ENCODE measurements around the gene ZBTB9. TPM values are rescaled to one million over a fixed set of nuclear protein-coding genes. Genes with fewer than 3 reads are reported as not detected.

Gene ZBTB9
- total and polyA plus RNA-seq, 4 donors: 1.1 to 3.4 (median 2.3) TPM

DNA sequence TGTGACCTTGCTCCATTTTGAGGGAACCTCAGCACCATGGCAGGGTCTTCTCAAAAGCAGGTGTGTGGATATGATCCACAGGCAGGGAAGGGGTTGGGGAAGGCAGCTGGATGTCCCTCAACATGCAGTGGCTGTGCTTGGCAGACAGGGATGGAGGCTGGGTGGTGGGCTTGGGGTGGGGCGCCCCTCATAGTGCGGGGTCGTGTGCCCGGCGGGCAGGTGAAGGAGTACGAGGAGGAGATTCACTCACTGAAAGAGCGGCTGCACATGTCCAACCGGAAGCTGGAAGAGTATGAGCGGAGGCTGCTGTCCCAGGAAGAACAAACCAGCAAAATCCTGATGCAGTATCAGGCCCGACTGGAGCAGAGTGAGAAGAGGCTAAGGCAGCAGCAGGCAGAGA, 8.0 kb upstream of the ZBTB9 start:
- no peaks in the 10 kb centered on the region for H3K36me3 ChIP-seq (ENCODE audit: control insufficient read depth in 4 of 4, insufficient read depth in 3 of 4, low read depth in 1 of 4, low read length in 3 of 4)
- TF ChIP-seq HNF4G (IDR thresholded peaks at IDR 0.05): no peak
- TF ChIP-seq, protein P1, sequence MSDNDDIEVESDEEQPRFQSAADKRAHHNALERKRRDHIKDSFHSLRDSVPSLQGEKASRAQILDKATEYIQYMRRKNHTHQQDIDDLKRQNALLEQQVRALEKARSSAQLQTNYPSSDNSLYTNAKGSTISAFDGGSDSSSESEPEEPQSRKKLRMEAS (IDR thresholded peaks at IDR 0.05): no peak
- TF ChIP-seq, protein P2, sequence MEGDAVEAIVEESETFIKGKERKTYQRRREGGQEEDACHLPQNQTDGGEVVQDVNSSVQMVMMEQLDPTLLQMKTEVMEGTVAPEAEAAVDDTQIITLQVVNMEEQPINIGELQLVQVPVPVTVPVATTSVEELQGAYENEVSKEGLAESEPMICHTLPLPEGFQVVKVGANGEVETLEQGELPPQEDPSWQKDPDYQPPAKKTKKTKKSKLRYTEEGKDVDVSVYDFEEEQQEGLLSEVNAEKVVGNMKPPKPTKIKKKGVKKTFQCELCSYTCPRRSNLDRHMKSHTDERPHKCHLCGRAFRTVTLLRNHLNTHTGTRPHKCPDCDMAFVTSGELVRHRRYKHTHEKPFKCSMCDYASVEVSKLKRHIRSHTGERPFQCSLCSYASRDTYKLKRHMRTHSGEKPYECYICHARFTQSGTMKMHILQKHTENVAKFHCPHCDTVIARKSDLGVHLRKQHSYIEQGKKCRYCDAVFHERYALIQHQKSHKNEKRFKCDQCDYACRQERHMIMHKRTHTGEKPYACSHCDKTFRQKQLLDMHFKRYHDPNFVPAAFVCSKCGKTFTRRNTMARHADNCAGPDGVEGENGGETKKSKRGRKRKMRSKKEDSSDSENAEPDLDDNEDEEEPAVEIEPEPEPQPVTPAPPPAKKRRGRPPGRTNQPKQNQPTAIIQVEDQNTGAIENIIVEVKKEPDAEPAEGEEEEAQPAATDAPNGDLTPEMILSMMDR (IDR thresholded peaks at IDR 0.05; ENCODE audit: low read depth, low read length, missing input control): no peak
- TF ChIP-seq RXRA (IDR thresholded peaks at IDR 0.05): no peak
- TF ChIP-seq YY1 (IDR thresholded peaks at IDR 0.05): no peak
- TF ChIP-seq JUND (IDR thresholded peaks at IDR 0.05): no peak
- TF ChIP-seq, protein P3, sequence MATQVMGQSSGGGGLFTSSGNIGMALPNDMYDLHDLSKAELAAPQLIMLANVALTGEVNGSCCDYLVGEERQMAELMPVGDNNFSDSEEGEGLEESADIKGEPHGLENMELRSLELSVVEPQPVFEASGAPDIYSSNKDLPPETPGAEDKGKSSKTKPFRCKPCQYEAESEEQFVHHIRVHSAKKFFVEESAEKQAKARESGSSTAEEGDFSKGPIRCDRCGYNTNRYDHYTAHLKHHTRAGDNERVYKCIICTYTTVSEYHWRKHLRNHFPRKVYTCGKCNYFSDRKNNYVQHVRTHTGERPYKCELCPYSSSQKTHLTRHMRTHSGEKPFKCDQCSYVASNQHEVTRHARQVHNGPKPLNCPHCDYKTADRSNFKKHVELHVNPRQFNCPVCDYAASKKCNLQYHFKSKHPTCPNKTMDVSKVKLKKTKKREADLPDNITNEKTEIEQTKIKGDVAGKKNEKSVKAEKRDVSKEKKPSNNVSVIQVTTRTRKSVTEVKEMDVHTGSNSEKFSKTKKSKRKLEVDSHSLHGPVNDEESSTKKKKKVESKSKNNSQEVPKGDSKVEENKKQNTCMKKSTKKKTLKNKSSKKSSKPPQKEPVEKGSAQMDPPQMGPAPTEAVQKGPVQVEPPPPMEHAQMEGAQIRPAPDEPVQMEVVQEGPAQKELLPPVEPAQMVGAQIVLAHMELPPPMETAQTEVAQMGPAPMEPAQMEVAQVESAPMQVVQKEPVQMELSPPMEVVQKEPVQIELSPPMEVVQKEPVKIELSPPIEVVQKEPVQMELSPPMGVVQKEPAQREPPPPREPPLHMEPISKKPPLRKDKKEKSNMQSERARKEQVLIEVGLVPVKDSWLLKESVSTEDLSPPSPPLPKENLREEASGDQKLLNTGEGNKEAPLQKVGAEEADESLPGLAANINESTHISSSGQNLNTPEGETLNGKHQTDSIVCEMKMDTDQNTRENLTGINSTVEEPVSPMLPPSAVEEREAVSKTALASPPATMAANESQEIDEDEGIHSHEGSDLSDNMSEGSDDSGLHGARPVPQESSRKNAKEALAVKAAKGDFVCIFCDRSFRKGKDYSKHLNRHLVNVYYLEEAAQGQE (IDR thresholded peaks at IDR 0.05): no peak
- no peak for TF ChIP-seq TAF1 (conservative IDR thresholded peaks at IDR 0.05)
- TF ChIP-seq, protein P4, sequence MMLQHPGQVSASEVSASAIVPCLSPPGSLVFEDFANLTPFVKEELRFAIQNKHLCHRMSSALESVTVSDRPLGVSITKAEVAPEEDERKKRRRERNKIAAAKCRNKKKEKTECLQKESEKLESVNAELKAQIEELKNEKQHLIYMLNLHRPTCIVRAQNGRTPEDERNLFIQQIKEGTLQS (IDR thresholded peaks at IDR 0.05): no peak
- TF ChIP-seq FOXA1 (IDR thresholded peaks at IDR 0.05): no peak
- TF ChIP-seq HNF4A (conservative IDR thresholded peaks at IDR 0.05): no peak
- TF ChIP-seq RAD21 (IDR thresholded peaks at IDR 0.05): no peak
- TF ChIP-seq GABPA (IDR thresholded peaks at IDR 0.05 in 1 of 2, conservative IDR thresholded peaks at IDR 0.05 in 1 of 2): no peak
- no peak for TF ChIP-seq FOXA2 (IDR thresholded peaks at IDR 0.05)
- TF ChIP-seq NR2F2 (IDR thresholded peaks at IDR 0.05): no peak
- no peak for TF ChIP-seq SP1 (IDR thresholded peaks at IDR 0.05)
- no peak for TF ChIP-seq EGR1 (IDR thresholded peaks at IDR 0.05; ENCODE audit: low read depth in 2 of 2)
- TF ChIP-seq, protein P5, sequence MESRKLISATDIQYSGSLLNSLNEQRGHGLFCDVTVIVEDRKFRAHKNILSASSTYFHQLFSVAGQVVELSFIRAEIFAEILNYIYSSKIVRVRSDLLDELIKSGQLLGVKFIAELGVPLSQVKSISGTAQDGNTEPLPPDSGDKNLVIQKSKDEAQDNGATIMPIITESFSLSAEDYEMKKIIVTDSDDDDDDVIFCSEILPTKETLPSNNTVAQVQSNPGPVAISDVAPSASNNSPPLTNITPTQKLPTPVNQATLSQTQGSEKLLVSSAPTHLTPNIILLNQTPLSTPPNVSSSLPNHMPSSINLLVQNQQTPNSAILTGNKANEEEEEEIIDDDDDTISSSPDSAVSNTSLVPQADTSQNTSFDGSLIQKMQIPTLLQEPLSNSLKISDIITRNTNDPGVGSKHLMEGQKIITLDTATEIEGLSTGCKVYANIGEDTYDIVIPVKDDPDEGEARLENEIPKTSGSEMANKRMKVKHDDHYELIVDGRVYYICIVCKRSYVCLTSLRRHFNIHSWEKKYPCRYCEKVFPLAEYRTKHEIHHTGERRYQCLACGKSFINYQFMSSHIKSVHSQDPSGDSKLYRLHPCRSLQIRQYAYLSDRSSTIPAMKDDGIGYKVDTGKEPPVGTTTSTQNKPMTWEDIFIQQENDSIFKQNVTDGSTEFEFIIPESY (IDR thresholded peaks at IDR 0.05): no peak
- no peak for DNase-seq (ENCODE audit: low spot score)
- no peak overlapping the region for H3K27ac ChIP-seq (ENCODE audit: low read depth in 1 of 2, low read length in 2 of 2)
- WGBS: 93% methylated on average over 10 of the region's 10 CpGs
- no peaks in the 10 kb centered on the region for H3K4me1 ChIP-seq (ENCODE audit: control insufficient read depth in 4 of 4, insufficient read depth in 4 of 4, low read length in 3 of 4)
- H3K4me3 ChIP-seq (ENCODE audit: low read depth in 1 of 3, low read length in 3 of 3): no peak overlapping the region
- H3K9ac ChIP-seq (ENCODE audit: low read depth in 1 of 2, low read length in 2 of 2): no peak overlapping the region
- H3K27me3 ChIP-seq (ENCODE audit: control insufficient read depth in 4 of 4, insufficient read depth in 4 of 4, low read length in 3 of 4): no peaks in the 10 kb centered on the region
- H3K9me3 ChIP-seq (ENCODE audit: control insufficient read depth in 4 of 4, low read length in 3 of 4): no peaks in the 10 kb centered on the region
